K562 (cell line): ENCODE data around the gene NUP188. TPM values are rescaled to one million over a fixed set of nuclear protein-coding genes. Genes with fewer than 3 reads are reported as not detected.

Source experiments
- ARID1B ChIP-seq: fragments of 450-650 bp; IDR thresholded peaks from 2 replicates; pipeline ENCODE4 v1.6.1; 2016; ENCODE audit warnings: antibody characterized with exemption, mild to moderate bottlenecking, inconsistent platforms
- ATF3 ChIP-seq, 2 experiments: fragments of 450-650 bp in 1 of 2; sonication (generic) in 1 of 2; formaldehyde crosslinking in 1 of 2; IDR thresholded peaks in 1 of 2; conservative IDR thresholded peaks in 1 of 2; 2 replicates each; pipeline versions ENCODE4 v1.6.1 to v1.8.1; 2016 to 2023; ENCODE audit warnings: mild to moderate bottlenecking in 2 of 2, moderate library complexity in 2 of 2, inconsistent platforms in 1 of 2, missing genetic modification reagents in 1 of 2
- CEBPG ChIP-seq, 3 experiments: fragments of 200-800 bp in 1 of 3; sonication (Bioruptor generic) in 1 of 3; sonication (generic) in 1 of 3; formaldehyde crosslinking in 1 of 3; IDR thresholded peaks in 2 of 3; conservative IDR thresholded peaks in 1 of 3; 2 replicates each; pipeline versions ENCODE4 v1.6.1 to v1.8.0; 2016 to 2022; ENCODE audit warnings: missing compliant biosample characterization in 2 of 3, missing genetic modification characterization in 2 of 3, mild to moderate bottlenecking in 1 of 3, missing genetic modification reagents in 1 of 3
- CEBPZ ChIP-seq: fragments of 150-350 bp; IDR thresholded peaks from 2 replicates; pipeline ENCODE4 v1.6.1; 2014; ENCODE audit warnings: low read depth, mild to moderate bottlenecking, low read length, borderline replicate concordance
- CHD1 ChIP-seq: fragments of 200-600 bp; sonication (generic); IDR thresholded peaks from one replicate; pipeline ENCODE4 v1.6.1; 2012; ENCODE audit warnings: mild to moderate bottlenecking, moderate library complexity, low read length, inconsistent platforms
- CREB3L1 ChIP-seq: fragments of 450-650 bp; IDR thresholded peaks from 2 replicates; pipeline ENCODE4 v1.6.1; 2014; ENCODE audit warnings: low read depth, mild to moderate bottlenecking, moderate library complexity, borderline replicate concordance
- FOXK1 ChIP-seq: sonication (generic); formaldehyde crosslinking; IDR thresholded peaks from 2 replicates; pipeline ENCODE4 v1.8.0; 2022; ENCODE audit warnings: missing genetic modification reagents, mild to moderate bottlenecking, borderline replicate concordance
- GTF3C2 ChIP-seq: IDR thresholded peaks from 3 replicates; pipeline ENCODE4 v1.6.1; 2011; ENCODE audit warnings: borderline replicate concordance, mild to moderate bottlenecking, moderate library complexity; ENCODE audit not compliant: insufficient read length; ENCODE audit errors: extremely low read depth
- KDM1A ChIP-seq, 2 experiments: fragments of 450-650 bp; IDR thresholded peaks; 2 replicates each; pipeline ENCODE4 v1.6.1; 2016; ENCODE audit warnings: mild to moderate bottlenecking in 2 of 2
- MED1 ChIP-seq: sonication (generic); formaldehyde crosslinking; IDR thresholded peaks from 2 replicates; pipeline ENCODE4 v1.8.1; 2023; ENCODE audit warnings: missing genetic modification reagents, borderline replicate concordance
- PRDM10 ChIP-seq: fragments of 450-650 bp; IDR thresholded peaks from 2 replicates; pipeline ENCODE4 v1.6.1; 2018; ENCODE audit not compliant: partially characterized antibody
- polyA plus RNA-seq, 8 experiments: library from polyadenylated mRNA; depleted of rRNA in 4 of 8; stranded (reverse) in 5 of 8; unstranded in 3 of 8; fragments of >200 nt; fragmentation: Nextera tagmentation in 2 of 8; fragmentation: Illumina TruSeq in 1 of 8; extraction: Ambion mirVana in 2 of 8; extraction: Trizol in 1 of 8; gene quantifications; 2 replicates each; pipeline versions ENCODE4 v1.2.1 to v1.2.3, GENCODE V29; 2011 to 2014; ENCODE audit warnings: inconsistent platforms in 1 of 8, missing spikeins in 1 of 8
- total RNA-seq, 7 experiments: library from RNA; depleted of rRNA in 6 of 7; stranded (reverse); fragments of >200 nt in 6 of 7; fragmentation: Illumina TruSeq in 2 of 7; extraction: Trizol in 2 of 7; gene quantifications; 2 replicates each; pipeline versions ENCODE4 v1.2.1 to v1.2.3, GENCODE V29; 2011 to 2021; ENCODE audit warnings: low replicate concordance in 1 of 7

The NUP188 gene
- total and polyA plus RNA-seq, 9 of the 15 experiments (the other 6 are each of a cell fraction or from before 2014, with no cell fraction given) = 11.7 to 135 (median 70.6) TPM

GRCh38 chr9:128913995-128914772 is 33.3 kb upstream of the NUP188 start (continued):
- TF ChIP-seq CHD1 = no peak
- TF ChIP-seq PRDM10 = no peak
- peak; percentile 48; the same call in 1 of the 2 replicates for TF ChIP-seq ARID1B
- no peak for TF ChIP-seq CEBPZ
- no peak for TF ChIP-seq MED1
- TF ChIP-seq CREB3L1 = peak; percentile 29; the same call in 1 of the 2 replicates
- TF ChIP-seq CEBPG (CRISPR knock-in tag; IDR thresholded peaks at IDR 0.05) = peak; percentile 66; the same call in 1 of the 2 replicates
- TF ChIP-seq CEBPG (tag; conservative IDR thresholded peaks at IDR 0.05 in 1 of 2, IDR thresholded peaks at IDR 0.05 in 1 of 2) = peak in 1 of 2 experiments; percentile 47; a peak in 2 of 4 replicates
- TF ChIP-seq FOXK1 (CRISPR knock-in tag) = no peak
- peak; percentile 10; the same call in 1 of the 2 replicates for TF ChIP-seq ATF3 (IDR thresholded peaks at IDR 0.05)
- TF ChIP-seq ATF3 (CRISPR knock-in tag; conservative IDR thresholded peaks at IDR 0.05) = no peak
- no peak for TF ChIP-seq GTF3C2
- peak; percentile 47 to 62; a peak in 3 of 4 replicates for TF ChIP-seq KDM1A (IDR thresholded peaks at IDR 0.05)
